GM21360 (cell line): ENCODE data around the gene LDAH.

Source experiments
- ATAC-seq: cut with Tn5 transposase; IDR thresholded peaks from one replicate; pipeline ENCODE4 v1.9.1; 2021; ENCODE audit warnings: mild to moderate bottlenecking, moderate library complexity; ENCODE audit not compliant: unreplicated experiment

LDAH gene

GRCh38 chr2:20641123-20641985 is 181.5 kb downstream of the LDAH start:
- ATAC-seq, result no peak

- ATAC-seq, result no peak
Observed at GRCh38 chr2:20640411-20641122, 182.3 kb downstream of the LDAH start.

GRCh38 chr2:20638646-20639430 is 184.1 kb downstream of the LDAH start:
- ATAC-seq, result no peak

- ATAC-seq, result no peak
Observed at GRCh38 chr2:20638014-20638413, 184.9 kb downstream of the LDAH start.

- no peak for ATAC-seq
Observed at GRCh38 chr2:20637147-20637546, 185.8 kb downstream of the LDAH start.

- peak; percentile 80 for ATAC-seq
Observed at GRCh38 chr2:20635675-20636584, 187.0 kb downstream of the LDAH start.

GRCh38 chr2:20635113-20635510 is 187.8 kb downstream of the LDAH start:
- ATAC-seq, result no peak

- ATAC-seq, result no peak
Observed at GRCh38 chr2:20634507-20635112, 188.3 kb downstream of the LDAH start.
